WTC11 (cell line): ENCODE measurements around the gene UGT2B17.

Experiments used
- ATF6 ChIP-seq: sonication (generic); formaldehyde crosslinking; IDR thresholded peaks from 2 replicates; pipeline ENCODE4 v1.8.1; 2023; ENCODE audit warnings: mild to moderate bottlenecking, missing genetic modification reagents
- ESRRA ChIP-seq: sonication (generic); formaldehyde crosslinking; IDR thresholded peaks from 2 replicates; pipeline ENCODE4 v1.8.1; 2022; ENCODE audit warnings: mild to moderate bottlenecking, missing genetic modification reagents, borderline replicate concordance
- FOXJ3 ChIP-seq: sonication (generic); formaldehyde crosslinking; IDR thresholded peaks from 2 replicates; pipeline ENCODE4 v1.9.0; 2021; ENCODE audit warnings: missing genetic modification reagents, mild to moderate bottlenecking, borderline replicate concordance
- FOXK1 ChIP-seq: sonication (generic); formaldehyde crosslinking; IDR thresholded peaks from 2 replicates; pipeline ENCODE4 v1.8.0; 2022; ENCODE audit warnings: mild to moderate bottlenecking, moderate library complexity, missing genetic modification reagents
- JUN ChIP-seq: sonication (generic); formaldehyde crosslinking; IDR thresholded peaks from 2 replicates; pipeline ENCODE4 v1.8.0; 2023; ENCODE audit warnings: mild to moderate bottlenecking, missing genetic modification reagents
- KAT7 ChIP-seq: sonication (generic); formaldehyde crosslinking; IDR thresholded peaks from 2 replicates; pipeline ENCODE4 v1.8.1; 2023; ENCODE audit warnings: missing genetic modification reagents, mild to moderate bottlenecking, borderline replicate concordance
- MYBL2 ChIP-seq: sonication (generic); formaldehyde crosslinking; IDR thresholded peaks from 2 replicates; pipeline ENCODE4 v1.8.1; 2023; ENCODE audit warnings: mild to moderate bottlenecking, moderate library complexity, missing genetic modification reagents
- NR2C2 ChIP-seq: sonication (generic); formaldehyde crosslinking; IDR thresholded peaks from 2 replicates; pipeline ENCODE4 v1.8.0; 2022; ENCODE audit warnings: mild to moderate bottlenecking, missing genetic modification reagents
- SP1 ChIP-seq: sonication (generic); formaldehyde crosslinking; conservative IDR thresholded peaks from 2 replicates; pipeline ENCODE4 v1.8.1; 2022; ENCODE audit warnings: missing genetic modification reagents
- TP53 ChIP-seq: sonication (generic); formaldehyde crosslinking; IDR thresholded peaks from 2 replicates; pipeline ENCODE4 v1.8.1; 2023; ENCODE audit warnings: mild to moderate bottlenecking, missing genetic modification reagents
- TF ChIP-seq, protein P1 (sequence below): fragments of 200-600 bp; IDR thresholded peaks from 2 replicates; pipeline ENCODE4 v1.8.0; 2022; ENCODE audit warnings: antibody characterized with exemption

DNA sequence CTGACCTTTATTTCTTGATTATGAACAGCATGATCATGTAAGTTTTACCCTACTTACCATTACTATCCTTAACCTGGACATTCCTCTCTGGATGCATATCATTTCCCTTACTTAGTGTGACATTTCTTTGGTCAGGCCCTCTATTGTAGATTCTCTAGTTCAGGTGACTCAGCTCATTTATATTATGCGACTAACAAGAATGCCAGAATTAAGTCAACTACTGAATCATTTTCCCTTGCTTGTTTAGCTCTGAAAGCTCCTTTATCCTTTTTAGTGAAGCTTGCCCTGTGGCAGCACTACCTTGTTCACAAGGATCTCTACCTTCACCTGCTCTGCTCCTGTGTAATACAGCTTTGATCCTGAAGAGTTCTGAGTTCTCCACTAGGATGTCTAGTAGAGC lies 15.1 kb upstream of the UGT2B17 start:
- TF ChIP-seq, protein P1, sequence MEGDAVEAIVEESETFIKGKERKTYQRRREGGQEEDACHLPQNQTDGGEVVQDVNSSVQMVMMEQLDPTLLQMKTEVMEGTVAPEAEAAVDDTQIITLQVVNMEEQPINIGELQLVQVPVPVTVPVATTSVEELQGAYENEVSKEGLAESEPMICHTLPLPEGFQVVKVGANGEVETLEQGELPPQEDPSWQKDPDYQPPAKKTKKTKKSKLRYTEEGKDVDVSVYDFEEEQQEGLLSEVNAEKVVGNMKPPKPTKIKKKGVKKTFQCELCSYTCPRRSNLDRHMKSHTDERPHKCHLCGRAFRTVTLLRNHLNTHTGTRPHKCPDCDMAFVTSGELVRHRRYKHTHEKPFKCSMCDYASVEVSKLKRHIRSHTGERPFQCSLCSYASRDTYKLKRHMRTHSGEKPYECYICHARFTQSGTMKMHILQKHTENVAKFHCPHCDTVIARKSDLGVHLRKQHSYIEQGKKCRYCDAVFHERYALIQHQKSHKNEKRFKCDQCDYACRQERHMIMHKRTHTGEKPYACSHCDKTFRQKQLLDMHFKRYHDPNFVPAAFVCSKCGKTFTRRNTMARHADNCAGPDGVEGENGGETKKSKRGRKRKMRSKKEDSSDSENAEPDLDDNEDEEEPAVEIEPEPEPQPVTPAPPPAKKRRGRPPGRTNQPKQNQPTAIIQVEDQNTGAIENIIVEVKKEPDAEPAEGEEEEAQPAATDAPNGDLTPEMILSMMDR = no peak
- TF ChIP-seq FOXK1 (CRISPR knock-in tag) (no peak), SP1 (CRISPR knock-in tag) (no peak), NR2C2 (CRISPR knock-in tag) (no peak), ESRRA (CRISPR knock-in tag) (no peak), MYBL2 (no peak), ATF6 (CRISPR knock-in tag) (no peak), FOXJ3 (CRISPR knock-in tag) (no peak), KAT7 (no peak), JUN (CRISPR knock-in tag) (no peak), TP53 (CRISPR knock-in tag) (no peak)
